MM.1S (cell line): ENCODE measurements around the gene ART1.

Experiments used
- EZH2 ChIP-seq: fragments of 300-600 bp; sonication (generic); optimal IDR thresholded peaks from 2 replicates; pipeline ENCODE3; 2017; ENCODE audit warnings: low read depth, mild to moderate bottlenecking, antibody characterized with exemption, low read length, mixed read lengths
- TF ChIP-seq, protein P1 (sequence below): fragments of 300-600 bp; sonication (generic); IDR thresholded peaks from 2 replicates; pipeline ENCODE4 v1.5.1; 2016; ENCODE audit warnings: antibody characterized with exemption, low read length, mixed read lengths

GRCh38 chr11:3669742-3670183, 24.8 kb downstream of the ART1 start:
- no peak for TF ChIP-seq EZH2
- TF ChIP-seq, protein P1, sequence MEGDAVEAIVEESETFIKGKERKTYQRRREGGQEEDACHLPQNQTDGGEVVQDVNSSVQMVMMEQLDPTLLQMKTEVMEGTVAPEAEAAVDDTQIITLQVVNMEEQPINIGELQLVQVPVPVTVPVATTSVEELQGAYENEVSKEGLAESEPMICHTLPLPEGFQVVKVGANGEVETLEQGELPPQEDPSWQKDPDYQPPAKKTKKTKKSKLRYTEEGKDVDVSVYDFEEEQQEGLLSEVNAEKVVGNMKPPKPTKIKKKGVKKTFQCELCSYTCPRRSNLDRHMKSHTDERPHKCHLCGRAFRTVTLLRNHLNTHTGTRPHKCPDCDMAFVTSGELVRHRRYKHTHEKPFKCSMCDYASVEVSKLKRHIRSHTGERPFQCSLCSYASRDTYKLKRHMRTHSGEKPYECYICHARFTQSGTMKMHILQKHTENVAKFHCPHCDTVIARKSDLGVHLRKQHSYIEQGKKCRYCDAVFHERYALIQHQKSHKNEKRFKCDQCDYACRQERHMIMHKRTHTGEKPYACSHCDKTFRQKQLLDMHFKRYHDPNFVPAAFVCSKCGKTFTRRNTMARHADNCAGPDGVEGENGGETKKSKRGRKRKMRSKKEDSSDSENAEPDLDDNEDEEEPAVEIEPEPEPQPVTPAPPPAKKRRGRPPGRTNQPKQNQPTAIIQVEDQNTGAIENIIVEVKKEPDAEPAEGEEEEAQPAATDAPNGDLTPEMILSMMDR = no peak
